Osteocyte (in vitro differentiated cells): ENCODE results near the gene SORBS1. TPM values are rescaled to one million over a fixed set of nuclear protein-coding genes. Genes with fewer than 3 reads are reported as not detected.

Experiments
- DNase-seq: peaks from one replicate; pipeline ENCODE4 v3.0.0; 2021; ENCODE audit warnings: mixed read lengths; ENCODE audit not compliant: unreplicated experiment; ENCODE audit errors: extremely low spot score
- H3K27ac Mint-ChIP-seq: one replicate; pipeline ENCODE4 v1.8.0; 2021; ENCODE audit warnings: mild to moderate bottlenecking, mixed read lengths; ENCODE audit not compliant: unreplicated experiment
- H3K27me3 Mint-ChIP-seq: one replicate; pipeline ENCODE4 v1.8.0; 2021; ENCODE audit warnings: mixed read lengths; ENCODE audit not compliant: unreplicated experiment
- H3K36me3 Mint-ChIP-seq: one replicate; pipeline ENCODE4 v1.8.0; 2021; ENCODE audit warnings: mixed read lengths; ENCODE audit not compliant: unreplicated experiment
- H3K4me1 Mint-ChIP-seq: one replicate; pipeline ENCODE4 v1.8.0; 2021; ENCODE audit warnings: mixed read lengths; ENCODE audit not compliant: unreplicated experiment
- H3K4me3 Mint-ChIP-seq: one replicate; pipeline ENCODE4 v1.8.0; 2021; ENCODE audit warnings: mild to moderate bottlenecking, moderate library complexity, mixed read lengths; ENCODE audit not compliant: unreplicated experiment
- H3K9me3 Mint-ChIP-seq: one replicate; pipeline ENCODE4 v1.8.0; 2021; ENCODE audit warnings: mixed read lengths; ENCODE audit not compliant: unreplicated experiment
- CTCF ChIP-seq: fragments of 200-600 bp; sonication (generic); IDR thresholded peaks from 2 replicates; pipeline ENCODE4 v1.5.0; 2021; ENCODE audit warnings: antibody characterized with exemption, mild to moderate bottlenecking, moderate library complexity
- total RNA-seq: library from RNA; stranded (reverse); gene quantifications from 2 replicates; pipeline ENCODE4 v1.2.1, GENCODE V29; 2021

The SORBS1 gene
- total RNA-seq, 1 donor from 2014 or later: 1.7 TPM

GRCh38 chr10:95542761-95543160 lies 18.4 kb downstream of the SORBS1 start:
- DNase-seq: no peak
- Mint-ChIP-seq H3K27me3 (peaks cover 16% of the 10 kb centered on the region), H3K4me1 (no peaks in the 10 kb centered on the region), H3K36me3 (no peaks in the 10 kb centered on the region), H3K4me3 (no peak overlapping the region), H3K9me3 (no peaks in the 10 kb centered on the region), H3K27ac (no peak overlapping the region)
- no peak for TF ChIP-seq CTCF

- H3K27ac Mint-ChIP-seq: no peak overlapping the region
Measured at GRCh38 chr10:95542330-95542729, 18.8 kb downstream of the SORBS1 start.

GRCh38 chr10:95540514-95541052 lies 20.6 kb downstream of the SORBS1 start:
- Mint-ChIP-seq H3K4me1 (no peaks in the 10 kb centered on the region), H3K4me3 (no peak overlapping the region), H3K9me3 (no peaks in the 10 kb centered on the region), H3K27me3 (peaks cover 16% of the 10 kb centered on the region), H3K27ac (no peak overlapping the region), H3K36me3 (no peaks in the 10 kb centered on the region)
- DNase-seq: no peak
- TF ChIP-seq CTCF: no peak

More at GRCh38 chr10:95542330-95542729, 18.8 kb downstream of the SORBS1 start:
- no peaks in the 10 kb centered on the region for H3K4me1 Mint-ChIP-seq
- H3K4me3 Mint-ChIP-seq: no peak overlapping the region
- no peak for DNase-seq
- TF ChIP-seq CTCF: no peak
- peaks cover 16% of the 10 kb centered on the region for H3K27me3 Mint-ChIP-seq
- no peaks in the 10 kb centered on the region for H3K9me3 Mint-ChIP-seq
- no peaks in the 10 kb centered on the region for H3K36me3 Mint-ChIP-seq

GRCh38 chr10:95539560-95540284 lies 21.4 kb downstream of the SORBS1 start:
- TF ChIP-seq CTCF: no peak
- no peak for DNase-seq
- no peak overlapping the region for H3K4me3 Mint-ChIP-seq
- no peak overlapping the region for H3K27ac Mint-ChIP-seq
- peaks cover 19% of the 10 kb centered on the region for H3K27me3 Mint-ChIP-seq
- H3K4me1 Mint-ChIP-seq: no peaks in the 10 kb centered on the region
- H3K9me3 Mint-ChIP-seq: no peaks in the 10 kb centered on the region
- H3K36me3 Mint-ChIP-seq: no peaks in the 10 kb centered on the region

GRCh38 chr10:95538412-95538811 lies 22.8 kb downstream of the SORBS1 start:
- H3K4me1 Mint-ChIP-seq: no peaks in the 10 kb centered on the region
- no peaks in the 10 kb centered on the region for H3K9me3 Mint-ChIP-seq
- no peak for DNase-seq
- TF ChIP-seq CTCF: no peak
- no peaks in the 10 kb centered on the region for H3K36me3 Mint-ChIP-seq
- H3K27ac Mint-ChIP-seq: no peak overlapping the region
- H3K27me3 Mint-ChIP-seq: peaks cover 19% of the 10 kb centered on the region
- no peak overlapping the region for H3K4me3 Mint-ChIP-seq
